GM19238 (cell line): ENCODE results near the gene PAX9.

ENCODE experiments used
- DNase-seq: peaks from one replicate; pipeline ENCODE4 v3.0.0; 2011; ENCODE audit warnings: low spot score; ENCODE audit not compliant: insufficient read length

The PAX9 gene

DNA sequence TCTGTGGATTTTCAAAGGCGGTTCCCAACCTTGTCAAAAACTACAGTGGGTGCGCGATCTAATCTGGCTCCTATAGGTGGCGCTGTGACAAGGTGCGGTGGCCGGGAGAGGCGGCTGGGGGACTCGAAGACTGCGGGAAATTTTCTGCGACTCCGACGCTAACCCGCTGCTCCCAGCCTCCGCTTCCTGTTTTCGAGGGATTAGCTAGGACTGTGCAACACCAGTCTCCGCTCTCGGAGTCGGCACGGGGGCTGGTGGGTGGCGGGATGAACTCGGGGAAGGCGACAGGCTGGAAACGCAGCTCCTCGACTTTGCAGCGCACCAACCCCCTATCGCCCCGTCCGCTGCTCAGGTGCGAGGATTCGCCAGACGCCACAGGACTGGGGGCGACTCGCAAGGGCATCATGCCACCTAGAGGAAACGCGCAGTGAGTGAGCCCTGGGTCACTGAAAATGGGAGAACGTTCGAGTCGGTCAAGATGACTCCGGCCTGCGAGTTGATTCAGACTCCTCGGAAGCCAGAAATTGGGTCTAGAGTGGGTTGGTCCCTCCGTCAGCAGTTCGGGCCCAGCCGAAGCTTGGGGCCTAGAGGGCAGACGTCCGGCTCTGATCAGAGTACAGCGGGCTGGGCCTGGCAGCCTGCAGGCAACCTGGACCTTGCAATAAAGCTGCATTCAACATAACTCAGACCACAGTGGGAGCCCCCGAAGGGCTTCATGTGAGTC lies 5.5 kb upstream of the PAX9 start:
- DNase-seq = no peak

DNA sequence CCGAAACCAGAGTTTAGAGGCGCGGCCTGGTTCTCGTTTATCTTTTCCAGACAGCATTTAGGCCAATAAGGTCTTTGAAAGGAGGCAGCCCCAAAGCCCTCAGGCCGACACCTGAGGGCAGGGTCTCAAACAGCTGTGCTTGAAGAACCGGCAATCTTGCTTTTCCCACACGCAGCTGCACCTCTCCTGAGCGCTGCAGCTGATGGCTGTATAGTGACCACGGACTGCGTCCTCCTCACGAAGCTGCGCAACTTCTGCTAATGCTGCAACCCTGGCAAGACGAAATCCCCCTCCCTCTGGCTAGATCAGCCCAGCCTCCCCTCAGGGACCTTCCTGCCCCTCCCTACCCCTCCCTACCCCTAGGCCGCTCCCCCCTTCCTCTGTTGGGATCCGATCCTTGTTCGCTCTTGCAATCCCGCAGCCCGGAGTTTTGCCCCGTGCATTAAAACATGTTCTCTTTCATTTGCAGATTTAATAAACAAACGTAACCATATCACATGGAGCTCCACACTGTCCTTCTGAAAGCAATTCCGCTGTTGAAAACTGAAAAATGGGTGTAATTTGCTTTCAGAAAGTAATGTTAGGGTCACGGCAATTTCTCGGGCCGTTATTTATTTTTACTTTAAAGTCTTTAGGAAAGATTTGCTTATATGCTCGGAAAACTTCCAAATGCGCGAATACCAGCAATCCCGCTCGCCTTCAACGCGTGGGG lies 4.8 kb upstream of the PAX9 start:
- DNase-seq = no peak

DNA sequence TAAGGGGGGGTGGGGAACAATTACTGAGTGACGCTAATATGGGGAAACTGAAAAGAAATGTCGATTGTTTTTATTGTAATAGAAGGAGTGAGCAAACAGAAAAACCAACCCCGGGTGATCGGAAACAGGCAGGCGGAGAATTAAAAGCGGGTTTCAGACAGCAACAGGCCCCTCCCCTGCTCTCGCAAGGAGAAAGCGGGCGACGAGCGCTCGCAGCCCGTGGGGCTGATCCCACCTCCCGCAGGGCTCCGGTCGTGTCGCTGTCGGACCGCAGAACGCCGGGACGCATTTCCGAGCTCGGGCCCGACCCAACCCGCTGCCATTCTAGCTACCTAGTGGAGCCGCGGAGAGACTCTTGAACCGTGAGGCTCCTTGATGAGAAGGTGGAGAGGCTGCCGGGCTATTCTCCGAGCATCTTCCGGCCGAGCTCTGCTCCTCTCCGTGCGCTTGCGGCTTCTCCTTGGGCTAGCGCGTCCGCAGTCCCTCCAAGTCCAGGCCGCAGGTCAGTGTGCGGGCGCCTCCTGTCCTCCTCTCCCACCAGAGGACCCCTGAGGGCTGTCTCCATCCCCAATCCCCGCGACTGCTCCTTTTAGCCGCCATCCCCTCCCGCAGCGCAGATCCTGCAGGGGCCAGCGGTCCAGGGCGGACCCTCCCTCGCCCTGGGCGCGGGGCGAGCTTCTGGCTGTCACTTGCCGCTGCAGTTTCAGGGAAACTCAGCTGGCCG lies 4.1 kb upstream of the PAX9 start:
- DNase-seq = no peak

DNA sequence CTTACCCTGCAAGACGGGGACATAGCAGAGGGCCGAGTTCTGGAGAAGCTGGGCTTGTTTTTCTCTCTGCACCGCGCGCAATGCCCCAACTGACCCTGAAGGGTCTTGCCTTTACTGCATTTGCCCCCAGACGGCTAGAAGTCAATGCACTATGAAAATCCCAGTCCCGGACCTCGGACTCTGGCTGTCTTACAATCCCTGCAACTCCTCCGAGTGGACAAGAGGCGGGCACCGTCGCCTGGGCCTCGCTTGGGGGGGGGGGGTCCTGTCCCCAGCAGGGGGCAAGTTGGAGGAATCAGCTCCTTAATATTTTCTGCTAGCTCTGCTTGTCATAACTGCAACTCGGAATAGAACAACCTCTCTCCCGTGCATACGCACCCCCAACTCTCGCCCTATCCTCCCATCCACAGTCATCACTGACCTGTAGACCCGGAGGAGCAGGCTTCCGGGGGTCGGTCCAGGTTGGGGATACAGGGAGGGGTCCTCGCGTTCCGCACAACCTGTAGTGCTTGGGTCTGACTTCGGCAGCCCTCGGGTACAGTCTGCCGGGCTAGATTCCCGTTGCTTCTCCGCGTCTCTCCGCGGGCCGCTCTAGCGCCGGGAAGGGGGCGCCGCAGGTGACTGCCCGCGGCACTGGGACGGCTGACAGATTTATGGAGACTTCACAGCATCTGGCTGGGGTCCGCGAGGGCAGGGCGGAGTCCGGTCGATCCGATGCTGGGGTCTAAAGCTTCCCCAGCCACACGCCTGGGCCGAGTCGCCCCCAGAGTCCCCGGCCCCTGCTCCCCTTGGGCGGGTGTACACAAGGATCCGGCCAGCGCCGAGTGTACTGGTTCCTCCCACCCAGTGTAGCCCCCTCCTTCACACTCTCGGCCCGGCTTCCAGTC lies 3.3 kb upstream of the PAX9 start:
- no peak for DNase-seq

DNA sequence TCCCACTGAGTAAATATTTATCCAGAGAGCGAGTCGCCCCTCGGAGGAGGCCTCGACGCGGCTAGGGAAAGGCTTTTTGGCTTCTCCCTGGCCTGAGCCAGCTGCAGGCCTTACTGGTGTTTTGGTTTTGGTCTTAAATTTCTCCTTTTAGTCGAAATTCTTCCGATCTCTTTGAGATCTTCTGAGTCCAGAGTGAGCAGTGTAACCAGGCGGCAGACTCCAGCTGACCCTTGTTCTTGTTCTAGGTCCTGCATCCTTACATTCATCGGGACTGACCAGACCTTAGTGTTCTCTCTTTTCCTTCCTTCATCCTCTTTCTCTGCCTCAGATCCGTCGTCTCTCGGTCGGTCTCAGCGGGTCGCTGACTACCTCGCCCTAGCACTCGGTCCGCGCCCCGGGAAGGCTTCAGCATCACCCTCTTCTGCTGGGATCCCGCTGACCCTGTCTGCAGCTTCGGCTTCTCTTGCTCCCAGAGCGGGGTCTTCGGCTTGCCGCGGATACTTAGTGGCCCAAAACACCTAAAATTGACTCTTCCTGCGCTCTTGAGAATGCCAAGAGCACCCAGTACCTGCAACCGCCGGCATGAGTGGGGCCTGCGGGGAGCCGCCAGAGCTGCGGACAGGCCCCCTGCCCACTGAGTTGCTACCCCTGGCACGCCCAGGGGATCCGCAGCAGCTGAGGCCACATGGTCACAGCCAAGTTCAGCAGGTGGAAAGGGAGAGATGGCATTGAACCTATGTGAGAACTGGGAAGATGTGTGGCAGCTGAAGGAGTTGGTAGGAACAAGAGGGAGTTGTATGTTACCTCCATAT lies 2.4 kb upstream of the PAX9 start:
- DNase-seq = no peak

DNA sequence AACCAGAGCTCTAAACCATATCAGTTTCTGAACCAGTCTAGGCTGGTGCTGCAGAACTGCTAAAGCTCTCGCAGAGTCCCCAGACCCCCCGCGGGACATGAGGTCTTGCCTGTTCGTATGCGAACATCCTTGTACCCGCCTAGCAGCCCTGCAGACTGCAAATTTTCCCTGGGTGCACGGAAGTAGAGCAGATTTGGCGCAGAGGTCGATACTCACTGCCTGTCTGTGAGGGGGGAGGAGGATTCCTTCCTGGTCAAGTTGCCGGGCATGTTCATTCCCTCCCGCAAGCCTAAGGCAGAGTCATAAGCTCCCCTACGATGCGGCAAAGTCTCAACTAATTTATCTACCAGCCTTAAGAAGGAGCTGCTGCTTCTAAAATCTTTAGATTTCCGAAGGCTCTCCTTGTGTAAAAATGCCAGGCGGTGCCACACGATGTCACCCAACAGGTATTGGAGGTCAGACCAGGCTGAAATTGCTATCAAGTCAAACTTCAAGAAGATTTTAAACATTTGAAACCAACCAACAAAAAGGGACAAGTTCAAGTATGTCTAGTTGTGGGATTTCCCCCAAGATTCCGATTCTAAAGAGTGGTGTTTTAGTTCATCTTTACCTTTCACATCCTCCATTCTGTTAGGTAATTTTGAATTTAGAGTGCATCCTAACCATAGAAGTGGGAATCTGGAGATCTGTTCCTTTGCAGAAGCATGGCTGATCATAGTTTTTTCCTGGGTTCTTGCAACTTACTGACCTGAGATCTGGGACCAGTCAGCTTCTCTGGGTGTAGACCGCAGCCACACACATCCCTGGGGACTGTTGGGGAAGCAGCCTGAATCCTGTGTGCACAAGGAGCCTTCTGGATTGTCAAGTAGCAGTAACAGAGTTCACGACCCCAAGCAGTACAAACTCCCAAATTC lies 1.6 kb upstream of the PAX9 start:
- no peak for DNase-seq

DNA sequence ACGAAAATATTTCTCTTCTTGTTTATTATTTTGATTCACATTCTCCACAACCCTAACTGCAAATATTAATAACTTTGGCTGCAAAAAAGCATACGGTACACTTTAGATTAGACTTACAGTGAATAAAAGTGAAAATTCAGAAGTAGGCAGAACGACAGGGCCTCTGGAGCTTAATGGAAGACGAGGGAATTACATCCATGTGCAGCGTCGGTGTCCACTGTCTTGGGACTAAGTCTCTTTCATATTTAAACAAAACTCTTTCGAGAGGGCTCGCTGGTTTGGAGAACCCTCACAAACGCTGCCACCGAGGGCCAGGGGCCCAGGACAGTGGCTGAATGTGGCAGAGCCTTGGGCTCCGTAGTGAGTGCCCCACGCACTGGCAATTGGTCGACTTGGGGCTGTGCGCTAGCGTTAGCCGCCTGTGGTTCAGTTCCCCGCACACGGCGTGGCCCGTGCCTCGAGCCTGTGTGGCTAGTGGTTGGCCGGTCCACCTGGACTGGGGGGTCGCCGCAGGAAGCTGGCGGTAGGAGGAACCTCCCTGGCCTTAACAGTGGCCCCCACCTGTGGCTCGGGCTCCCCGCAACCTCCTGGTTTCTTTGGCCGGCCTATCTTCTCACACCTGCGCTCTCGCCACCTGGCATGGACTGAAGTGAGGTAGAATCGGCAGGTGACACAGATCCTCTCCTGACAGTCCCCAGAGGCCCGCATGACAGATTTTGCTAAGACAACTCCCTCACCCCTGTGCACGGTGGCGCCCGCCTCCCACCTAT lies 739 bp upstream of the PAX9 start:
- no peak for DNase-seq

DNA sequence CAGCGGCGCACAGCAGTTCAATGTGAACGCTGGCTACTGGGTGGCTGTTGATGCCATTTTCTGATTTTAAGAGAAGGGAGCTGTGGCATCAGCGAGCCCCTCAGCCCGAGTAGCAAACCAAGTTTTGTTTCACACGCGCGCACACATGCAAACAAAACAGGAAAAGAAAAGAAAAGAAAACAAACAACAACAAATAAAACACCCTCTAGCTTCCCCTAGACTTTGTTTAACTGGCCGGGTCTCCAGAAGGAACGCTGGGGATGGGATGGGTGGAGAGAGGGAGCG lies 540 bp downstream of the PAX9 start:
- no peak for DNase-seq

DNA sequence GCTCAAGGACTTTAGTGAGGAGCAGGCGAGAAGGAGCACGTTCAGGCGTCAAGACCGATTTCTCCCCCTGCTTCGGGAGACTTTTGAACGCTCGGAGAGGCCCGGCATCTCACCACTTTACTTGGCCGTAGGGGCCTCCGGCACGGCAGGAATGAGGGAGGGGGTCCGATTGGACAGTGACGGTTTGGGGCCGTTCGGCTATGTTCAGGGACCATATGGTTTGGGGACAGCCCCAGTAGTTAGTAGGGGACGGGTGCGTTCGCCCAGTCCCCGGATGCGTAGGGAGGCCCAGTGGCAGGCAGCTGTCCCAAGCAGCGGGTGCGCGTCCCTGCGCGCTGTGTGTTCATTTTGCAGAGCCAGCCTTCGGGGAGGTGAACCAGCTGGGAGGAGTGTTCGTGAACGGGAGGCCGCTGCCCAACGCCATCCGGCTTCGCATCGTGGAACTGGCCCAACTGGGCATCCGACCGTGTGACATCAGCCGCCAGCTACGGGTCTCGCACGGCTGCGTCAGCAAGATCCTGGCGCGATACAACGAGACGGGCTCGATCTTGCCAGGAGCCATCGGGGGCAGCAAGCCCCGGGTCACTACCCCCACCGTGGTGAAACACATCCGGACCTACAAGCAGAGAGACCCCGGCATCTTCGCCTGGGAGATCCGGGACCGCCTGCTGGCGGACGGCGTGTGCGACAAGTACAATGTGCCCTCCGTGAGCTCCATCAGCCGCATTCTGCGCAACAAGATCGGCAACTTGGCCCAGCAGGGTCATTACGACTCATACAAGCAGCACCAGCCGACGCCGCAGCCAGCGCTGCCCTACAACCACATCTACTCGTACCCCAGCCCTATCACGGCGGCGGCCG lies 1.1 kb downstream of the PAX9 start:
- DNase-seq = no peak

DNA sequence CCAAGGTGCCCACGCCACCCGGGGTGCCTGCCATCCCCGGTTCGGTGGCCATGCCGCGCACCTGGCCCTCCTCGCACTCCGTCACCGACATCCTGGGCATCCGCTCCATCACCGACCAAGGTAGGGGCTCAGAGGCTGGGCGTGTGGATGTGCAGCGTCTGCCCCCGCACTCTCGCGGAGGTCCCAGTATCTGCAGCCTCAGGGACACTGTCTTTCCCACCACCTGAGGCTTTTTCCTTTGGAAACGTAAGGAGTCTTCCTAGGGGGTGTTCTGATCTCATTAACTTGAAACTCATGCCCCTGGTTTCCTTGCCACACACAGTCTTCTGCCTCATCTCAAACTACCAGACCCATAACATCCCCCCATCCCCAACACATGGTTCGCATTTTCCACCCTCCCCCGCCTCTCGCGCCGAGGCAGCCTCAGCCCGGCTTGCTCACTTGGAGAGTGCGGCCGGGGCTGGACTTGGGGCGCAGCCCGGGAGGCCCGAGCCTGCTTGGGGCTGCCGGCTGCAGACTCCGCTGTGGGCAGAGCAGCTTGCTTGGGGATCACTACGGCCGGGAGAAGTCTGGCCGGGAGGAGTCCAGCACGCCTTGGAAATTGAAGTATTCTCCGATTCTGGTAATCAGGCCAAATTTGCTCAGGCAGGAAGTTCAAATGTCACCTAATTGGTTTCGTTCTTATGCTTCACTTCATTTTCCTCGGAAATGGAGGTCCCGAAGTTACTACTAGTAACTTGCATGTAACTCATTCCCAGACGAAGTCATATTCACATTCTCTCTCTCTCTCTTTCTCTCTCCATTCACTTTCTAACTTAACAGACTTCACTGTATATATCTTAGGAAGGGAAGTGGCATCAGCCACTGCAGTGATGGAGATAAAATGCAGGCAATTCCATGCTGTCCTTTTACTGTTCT lies 2.0 kb downstream of the PAX9 start:
- no peak for DNase-seq

DNA sequence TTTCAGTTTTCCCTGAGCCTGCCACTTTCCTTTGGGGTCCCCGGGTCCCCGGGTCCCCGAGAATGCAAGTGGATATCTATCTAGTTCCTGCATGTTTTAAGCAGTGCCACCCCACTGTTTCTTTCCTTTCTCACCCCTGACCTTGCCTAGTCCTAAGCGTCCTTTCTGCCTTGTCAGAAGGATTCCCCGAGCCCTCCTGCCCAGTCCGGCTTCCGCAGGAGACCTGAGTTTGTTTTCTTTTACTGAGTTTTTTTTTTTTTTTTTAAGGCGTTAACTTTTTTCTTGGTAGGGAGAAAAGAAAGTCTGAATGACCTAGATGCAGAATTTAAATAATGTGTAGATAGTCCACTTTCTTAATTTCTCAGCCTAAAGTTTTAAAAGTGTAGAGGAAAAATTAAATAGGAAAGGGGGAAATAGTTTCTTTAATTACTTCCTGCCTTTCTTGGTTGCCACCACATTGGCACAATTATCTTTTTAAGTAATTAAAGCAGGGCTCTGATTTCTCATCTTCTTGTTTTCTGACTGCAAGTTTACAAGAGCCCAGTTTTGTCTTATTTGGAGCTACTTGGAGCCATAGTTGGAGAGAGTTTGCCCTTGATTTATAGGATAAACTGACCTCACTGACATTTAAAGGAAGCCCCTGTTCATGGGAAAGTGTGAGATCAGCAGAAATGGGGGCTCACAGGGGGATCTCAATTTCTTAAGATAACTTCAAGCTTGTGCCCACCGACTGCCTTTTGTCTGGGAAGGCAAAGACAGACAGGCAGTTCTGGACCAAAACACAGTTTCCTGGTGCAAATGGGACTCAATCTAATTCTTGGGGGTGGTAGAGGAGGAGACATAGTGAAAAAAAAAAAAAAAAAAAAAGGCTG lies 2.9 kb downstream of the PAX9 start:
- DNase-seq = no peak

DNA sequence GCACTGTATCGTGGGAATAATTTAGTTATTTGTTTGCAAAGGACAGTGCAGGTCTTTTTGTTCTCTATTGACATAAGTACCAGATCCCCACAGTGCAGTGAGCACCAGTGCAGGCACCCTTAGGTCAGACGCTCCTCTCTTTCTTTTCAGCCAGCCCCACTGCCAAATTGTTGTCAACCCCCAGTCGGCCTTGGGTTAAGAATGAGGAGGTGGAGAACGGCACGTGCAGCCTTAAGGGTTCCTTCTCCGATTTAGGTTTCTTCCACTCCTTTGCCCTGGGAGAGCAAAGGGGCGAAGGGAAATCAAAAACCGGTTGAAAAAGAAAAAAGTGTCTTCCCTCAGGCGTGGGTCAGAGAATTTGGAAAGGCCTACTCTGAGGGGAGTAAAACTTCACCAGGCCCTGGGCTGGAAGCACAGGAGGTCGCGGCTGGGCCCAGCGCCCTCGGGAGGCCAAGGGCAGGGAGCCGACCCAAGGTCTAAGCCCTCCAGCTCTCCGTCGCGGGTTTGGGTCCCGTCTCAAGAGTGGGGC lies 4.3 kb downstream of the PAX9 start:
- DNase-seq = no peak

DNA sequence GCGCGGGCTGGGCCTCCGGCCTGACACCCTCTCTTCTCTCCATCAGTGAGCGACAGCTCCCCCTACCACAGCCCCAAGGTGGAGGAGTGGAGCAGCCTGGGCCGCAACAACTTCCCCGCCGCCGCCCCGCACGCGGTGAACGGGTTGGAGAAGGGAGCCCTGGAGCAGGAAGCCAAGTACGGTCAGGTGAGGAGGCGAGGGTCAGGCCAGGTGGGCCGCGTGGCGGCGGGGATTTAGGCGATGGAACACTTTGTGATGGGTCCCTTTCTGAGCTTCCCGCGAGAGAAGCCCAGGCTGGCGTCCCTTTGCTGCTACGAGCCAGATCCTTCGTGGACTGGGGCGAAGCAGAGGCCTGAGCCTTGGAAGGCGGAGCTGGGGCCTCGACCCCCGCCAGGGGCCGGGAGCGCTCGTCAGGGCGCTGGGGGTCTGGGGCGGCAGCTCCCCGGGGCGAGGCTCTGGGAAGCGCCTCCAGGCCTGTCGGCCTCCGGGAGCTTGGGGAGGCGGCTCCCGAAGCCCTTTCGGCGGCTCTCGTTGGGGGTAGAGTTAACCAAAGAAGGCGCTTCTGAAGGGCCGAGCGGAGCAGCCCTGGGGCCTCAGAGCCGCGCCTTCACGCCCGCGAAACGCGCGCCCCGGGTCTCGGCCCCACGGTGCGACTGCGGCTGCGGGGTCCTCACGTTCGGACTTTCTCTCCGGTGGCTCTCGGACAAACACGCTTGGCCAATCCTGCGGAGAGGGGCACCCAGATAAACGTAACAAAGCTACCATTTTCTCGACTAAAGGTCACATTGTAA lies 5.0 kb downstream of the PAX9 start:
- no peak for DNase-seq

DNA sequence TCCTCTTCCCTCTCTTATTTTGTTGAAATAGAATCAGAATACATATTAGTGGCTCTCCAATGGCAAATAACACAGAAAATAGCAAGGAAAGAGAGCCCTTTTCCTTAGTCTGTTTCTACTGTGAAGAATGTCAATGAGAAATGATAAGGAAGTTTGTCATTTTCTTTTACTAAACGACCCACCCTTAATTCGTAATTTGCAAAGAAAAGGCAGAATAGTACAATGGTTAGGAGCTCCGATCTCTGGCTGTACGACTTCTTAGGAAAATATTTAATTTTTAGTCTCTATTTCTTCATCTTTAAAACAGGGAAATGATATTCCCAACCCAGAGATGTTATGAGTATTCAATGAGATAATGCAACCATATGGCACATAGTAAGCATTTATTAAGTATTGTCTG lies 6.0 kb downstream of the PAX9 start:
- no peak for DNase-seq

DNA sequence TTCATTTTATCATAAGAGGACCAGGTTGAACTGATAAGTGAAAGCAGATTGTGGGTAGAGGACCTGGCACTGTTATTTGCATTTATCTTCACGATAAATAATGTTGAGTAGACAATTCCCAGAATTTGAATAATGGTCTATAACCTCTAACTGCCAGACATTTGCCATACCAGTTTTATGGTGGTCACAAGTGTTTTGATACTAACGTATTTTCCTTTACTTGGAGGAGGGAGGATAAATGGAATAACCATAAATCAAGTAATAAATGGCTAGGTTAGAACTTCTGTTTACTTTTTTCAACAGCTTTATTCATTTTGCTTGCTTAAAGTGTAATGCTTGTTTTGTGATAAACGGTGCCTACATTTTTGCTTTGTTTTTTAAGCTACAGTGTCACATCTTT lies 9.5 kb downstream of the PAX9 start:
- DNase-seq = no peak
